ENCODE results near the gene SAP30BP.

DNA sequence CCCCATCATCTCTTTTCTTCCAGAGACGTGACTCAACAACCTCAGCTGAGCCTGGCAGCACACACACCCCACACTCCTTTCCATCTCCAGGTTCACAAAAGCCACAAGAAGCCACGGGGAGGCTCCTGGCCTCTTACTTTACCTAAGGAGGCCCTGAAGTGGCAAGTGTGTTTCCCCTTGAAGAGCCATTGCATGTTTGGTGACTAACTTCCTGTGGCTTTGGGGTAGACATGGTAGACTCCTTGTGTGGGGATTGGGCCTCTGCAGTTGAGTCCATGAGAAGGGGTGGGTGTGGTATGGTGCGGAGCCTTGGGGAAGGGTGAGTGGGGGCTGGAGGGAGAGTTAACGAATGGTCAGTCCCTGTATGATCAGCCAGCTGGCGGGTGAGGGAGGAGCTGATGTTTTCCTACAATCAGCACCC, 24.2 kb downstream of the SAP30BP start:
- TF ChIP-seq, protein P1, sequence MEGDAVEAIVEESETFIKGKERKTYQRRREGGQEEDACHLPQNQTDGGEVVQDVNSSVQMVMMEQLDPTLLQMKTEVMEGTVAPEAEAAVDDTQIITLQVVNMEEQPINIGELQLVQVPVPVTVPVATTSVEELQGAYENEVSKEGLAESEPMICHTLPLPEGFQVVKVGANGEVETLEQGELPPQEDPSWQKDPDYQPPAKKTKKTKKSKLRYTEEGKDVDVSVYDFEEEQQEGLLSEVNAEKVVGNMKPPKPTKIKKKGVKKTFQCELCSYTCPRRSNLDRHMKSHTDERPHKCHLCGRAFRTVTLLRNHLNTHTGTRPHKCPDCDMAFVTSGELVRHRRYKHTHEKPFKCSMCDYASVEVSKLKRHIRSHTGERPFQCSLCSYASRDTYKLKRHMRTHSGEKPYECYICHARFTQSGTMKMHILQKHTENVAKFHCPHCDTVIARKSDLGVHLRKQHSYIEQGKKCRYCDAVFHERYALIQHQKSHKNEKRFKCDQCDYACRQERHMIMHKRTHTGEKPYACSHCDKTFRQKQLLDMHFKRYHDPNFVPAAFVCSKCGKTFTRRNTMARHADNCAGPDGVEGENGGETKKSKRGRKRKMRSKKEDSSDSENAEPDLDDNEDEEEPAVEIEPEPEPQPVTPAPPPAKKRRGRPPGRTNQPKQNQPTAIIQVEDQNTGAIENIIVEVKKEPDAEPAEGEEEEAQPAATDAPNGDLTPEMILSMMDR (IDR thresholded peaks at IDR 0.05): no peak
- no peak for TF ChIP-seq EZH2phosphoT487 (IDR thresholded peaks at IDR 0.05)

Data from neural progenitor cell (in vitro differentiated cells).